ENCODE data around the gene NKD1.

NKD1 gene

DNA sequence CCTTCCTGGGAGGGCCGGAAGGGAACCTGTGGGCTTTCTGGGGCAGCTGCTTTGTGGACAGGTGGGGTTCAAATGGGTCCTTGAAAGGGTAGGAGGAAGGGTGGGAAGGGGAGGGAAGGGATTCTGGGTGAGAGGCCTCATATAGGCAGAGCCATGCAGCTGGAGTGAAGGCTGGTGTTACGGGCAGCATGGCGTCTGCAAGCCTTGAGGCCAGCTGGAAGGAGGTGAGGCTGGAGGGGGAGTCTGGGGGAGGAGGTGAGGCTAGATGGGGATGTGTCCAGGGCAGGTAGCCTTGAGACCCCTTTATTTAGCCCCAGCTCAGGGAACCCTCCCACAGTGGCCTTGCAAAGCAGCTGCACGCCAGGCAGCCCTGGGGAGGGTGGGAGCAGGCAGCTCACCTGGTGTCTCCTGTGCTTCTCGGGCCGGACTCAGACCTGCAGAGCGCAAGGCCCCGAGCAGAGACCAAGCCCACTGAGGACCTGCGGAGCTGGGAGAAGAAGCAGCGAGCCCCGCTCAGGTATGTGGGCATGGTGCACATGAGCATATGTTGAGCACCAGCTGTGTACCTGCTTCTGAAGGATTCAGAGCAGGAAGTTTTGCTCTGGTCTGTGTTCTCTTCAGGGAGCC is 82.3 kb downstream of the NKD1 start:
- DNase-seq, result no peak
- intact Hi-C loops (cut with DNase I), result no loop called here

DNA sequence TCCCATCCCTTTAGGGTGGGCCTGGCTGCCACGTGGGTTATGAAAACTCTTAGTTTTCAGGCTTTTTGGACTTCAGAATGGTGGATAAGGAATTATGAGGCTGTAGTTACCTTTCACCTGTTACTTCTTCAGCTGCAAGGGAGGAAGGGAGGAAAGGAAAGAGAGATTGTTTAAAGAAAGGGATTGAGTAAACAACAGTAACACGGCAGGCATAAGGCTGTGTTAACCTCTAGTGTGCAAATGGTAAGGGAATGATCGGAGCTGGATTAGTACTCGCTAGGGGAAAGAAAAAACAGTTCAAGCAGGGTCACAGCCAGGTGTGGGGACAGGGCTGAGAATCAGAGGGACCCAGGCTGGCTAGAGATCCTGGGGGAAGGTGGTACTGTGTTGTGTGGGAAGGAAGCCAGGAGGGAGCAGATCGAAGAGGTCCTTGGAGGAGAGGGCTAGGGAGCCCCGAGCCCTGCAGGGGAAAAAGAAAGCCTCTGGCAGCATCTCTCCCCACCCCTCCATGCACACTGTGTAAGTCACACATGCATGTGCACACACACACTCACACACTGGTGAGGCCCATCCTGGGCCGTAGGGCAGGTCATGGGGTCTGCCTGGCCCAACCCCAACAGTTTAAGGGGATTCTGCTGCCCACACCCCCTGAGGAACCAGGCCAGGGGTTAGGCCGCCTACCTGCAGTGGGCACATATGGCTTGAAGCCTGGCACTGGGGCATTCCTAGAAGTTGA is 83.2 kb downstream of the NKD1 start:
- no peak for DNase-seq
- intact Hi-C loops (cut with DNase I), result no loop called here

DNA sequence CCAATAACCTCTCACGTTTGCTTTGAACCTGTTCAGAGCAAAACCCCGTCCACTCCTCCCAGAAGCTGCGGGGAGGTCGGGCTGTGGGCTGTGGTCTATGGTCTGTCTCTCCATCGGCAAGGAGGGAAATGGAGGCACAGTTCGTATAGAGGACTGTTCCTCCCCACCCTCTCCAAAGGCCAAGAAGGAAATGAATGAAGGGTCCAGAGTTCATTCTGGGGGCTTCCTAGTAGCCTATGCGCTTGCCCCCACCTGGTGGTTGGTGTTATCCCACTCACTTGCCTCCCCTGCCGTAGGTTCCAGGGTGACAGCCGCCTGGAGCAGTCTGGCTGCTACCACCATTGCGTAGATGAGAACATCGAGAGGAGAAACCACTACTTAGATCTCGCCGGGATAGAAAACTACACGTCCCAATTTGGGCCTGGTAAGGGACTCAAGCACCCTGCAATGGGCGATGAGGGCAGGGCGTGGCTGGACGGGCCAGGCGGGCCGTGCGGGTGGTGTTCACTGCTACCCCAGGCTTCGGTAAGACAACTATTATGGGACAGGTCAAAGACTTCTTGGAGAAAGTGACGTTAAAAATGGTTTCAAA is 83.9 kb downstream of the NKD1 start:
- intact Hi-C loops (cut with DNase I), result no loop called here
- DNase-seq, result no peak

DNA sequence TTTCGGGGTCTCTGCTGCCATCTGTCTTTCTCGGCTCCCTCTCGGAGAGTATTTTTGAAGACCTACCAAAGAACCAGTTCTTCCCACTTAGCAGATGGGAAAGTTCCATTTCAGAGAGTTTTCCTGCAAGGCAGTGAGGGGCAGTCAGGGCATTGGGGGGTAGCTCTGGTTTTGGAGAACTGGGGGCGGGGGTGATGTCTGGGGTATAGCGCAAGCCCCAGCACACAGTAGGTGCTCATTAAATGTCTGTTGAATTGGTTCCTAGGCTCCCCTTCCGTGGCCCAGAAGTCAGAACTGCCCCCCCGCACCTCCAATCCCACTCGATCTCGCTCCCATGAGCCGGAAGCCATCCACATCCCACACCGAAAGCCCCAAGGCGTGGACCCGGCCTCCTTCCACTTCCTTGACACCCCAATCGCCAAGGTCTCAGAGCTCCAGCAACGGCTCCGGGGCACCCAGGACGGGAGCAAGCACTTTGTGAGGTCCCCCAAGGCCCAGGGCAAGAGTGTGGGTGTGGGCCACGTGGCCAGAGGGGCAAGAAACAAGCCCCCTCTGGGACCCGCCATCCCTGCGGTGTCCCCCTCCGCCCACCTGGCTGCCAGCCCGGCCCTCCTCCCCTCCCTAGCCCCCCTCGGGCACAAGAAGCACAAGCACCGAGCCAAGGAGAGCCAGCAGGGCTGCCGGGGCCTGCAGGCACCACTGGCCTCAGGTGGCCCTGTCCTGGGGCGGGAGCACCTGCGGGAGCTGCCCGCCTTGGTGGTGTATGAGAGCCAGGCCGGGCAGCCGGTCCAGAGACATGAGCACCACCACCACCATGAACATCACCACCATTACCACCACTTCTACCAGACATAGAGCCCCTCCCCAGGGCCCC is 85.0 kb downstream of the NKD1 start:
- intact Hi-C loops (cut with DNase I), result no loop called here
- no peak for DNase-seq

DNA sequence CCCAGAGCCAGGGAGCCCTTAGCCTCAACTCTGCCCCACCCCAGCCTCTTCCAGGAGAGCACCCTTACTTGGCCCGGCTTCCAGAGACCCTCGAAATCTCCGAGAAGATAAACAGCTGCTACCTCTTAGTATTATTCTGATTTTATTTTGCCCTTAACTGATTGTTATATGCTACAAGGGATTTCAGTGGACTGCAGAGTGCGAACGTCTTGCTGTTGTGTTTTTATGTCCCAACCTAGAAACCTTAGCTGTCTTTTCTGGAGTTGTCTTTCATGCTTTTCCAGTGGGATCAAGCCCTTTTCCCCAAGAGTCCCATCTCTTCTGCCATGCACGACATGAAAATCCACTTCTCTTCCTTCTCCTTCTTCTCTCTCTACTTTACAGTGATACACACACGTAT is 85.9 kb downstream of the NKD1 start:
- no peak for DNase-seq
- intact Hi-C loops (cut with DNase I), result no loop called here

DNA sequence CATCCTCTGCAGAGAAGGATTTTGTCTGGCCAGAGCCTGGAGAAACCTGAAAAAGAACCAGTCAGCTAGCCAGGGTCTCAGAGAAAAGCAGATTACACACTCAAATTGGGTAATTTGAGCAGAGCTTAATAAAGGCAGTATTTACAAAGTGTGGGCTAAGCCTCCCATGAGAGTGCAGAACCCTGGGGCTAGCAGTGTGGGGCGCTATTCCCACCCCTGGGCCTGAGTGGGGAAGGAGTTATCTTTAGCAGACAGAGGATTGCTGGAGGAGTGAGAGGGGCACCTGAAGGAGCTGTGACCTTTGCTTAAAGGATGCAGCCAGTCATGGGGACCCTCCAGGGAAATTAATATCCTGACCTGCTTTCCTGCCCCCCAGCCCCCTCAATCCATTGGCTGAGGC is 86.8 kb downstream of the NKD1 start:
- intact Hi-C loops (cut with DNase I), result no loop called here
- no peak for DNase-seq

GRCh38 chr16:50635505-50636392 is 87.6 kb downstream of the NKD1 start:
- intact Hi-C loops (cut with DNase I), result no loop called here
- no peak for DNase-seq

- DNase-seq, result no peak
- intact Hi-C loops (cut with DNase I), result no loop called here
Measured at GRCh38 chr16:50636753-50637374, 88.7 kb downstream of the NKD1 start.

DNA sequence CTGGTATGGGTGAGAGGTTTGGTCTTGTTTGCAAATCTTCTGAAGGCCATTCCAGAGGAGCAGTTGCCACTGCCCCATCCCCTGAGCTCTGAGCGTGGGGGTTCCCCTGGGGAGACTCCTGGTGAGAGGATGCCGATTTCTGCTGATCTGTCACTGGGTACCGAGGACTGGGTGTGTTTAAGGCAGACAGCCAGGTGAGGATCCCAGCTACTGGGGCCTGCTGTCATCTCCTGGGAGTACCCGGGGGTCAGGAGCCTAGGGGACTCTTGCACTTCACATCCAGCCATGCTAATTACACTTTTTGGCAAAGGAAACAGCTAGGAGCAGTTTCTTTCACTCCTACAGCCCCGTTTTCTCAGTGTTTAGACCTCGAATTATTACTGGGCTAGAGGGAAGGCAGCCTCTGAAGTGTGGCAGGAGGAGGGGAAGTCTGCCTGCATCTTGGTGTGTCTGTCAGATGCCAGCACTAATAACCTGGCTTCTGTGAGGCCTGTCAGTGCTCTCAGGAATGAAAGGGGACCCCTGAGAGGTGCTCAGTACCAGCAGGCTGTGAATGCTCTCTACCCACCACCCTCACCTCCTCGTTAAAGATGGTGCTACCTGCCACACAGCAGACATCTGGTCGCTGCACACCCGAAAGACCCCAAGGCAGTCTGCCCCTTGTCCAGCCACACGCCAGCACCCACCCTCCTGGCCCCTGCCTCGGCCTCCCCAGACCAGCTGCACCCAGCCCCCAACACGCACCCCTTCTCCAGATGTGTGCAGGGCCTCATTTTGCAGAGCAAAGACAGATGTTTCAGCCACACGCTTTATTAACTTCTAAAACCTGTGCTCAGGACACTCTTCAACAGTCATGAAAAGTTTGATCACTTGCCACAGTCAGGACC is 89.8 kb downstream of the NKD1 start:
- intact Hi-C loops (cut with DNase I), result no loop called here
- no peak for DNase-seq

GRCh38 chr16:50638816-50639670 is 90.8 kb downstream of the NKD1 start:
- no peak for DNase-seq
- intact Hi-C loops (cut with DNase I), result no loop called here

DNA sequence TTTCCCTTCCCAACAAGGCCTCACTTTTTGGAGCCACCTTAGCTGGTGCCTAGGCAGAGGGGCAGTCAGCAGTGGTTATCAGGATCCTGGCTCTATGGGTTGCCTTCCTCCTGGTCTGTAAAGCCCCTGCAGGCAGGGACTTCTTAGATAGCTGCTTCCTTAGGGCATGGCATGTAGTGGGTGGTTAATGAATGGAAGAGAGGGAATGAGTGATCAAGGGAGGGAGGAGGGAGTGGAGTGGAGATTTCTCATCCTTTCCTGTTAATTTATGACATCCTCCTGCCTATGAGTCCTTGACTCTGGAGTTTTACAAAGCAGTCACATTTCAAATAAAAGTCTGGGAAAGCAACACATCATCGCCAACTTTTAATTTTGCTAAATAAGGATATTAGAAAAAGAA is 92.2 kb downstream of the NKD1 start:
- DNase-seq, result no peak
- intact Hi-C loops (cut with DNase I), result no loop called here

GRCh38 chr16:50640919-50641817 is 93.0 kb downstream of the NKD1 start:
- no peak for DNase-seq
- intact Hi-C loops (cut with DNase I), result no loop called here

- DNase-seq, result no peak
- intact Hi-C loops (cut with DNase I), result no loop called here
Measured at GRCh38 chr16:50641818-50642187, 93.6 kb downstream of the NKD1 start.

- peak in 11 of 42 donors; percentile 27 to 59 (median 40) for DNase-seq
- intact Hi-C loops (cut with DNase I), result no loop called here
Measured at GRCh38 chr16:50642349-50642748, 94.2 kb downstream of the NKD1 start.

GRCh38 chr16:50643192-50643591 is 95.0 kb downstream of the NKD1 start:
- DNase-seq, result no peak
- intact Hi-C loops (cut with DNase I), result no loop called here

- DNase-seq, result no peak
- intact Hi-C loops (cut with DNase I), result no loop called here
Measured at GRCh38 chr16:50644245-50644644, 96.0 kb downstream of the NKD1 start.
